ENCODE data around the gene H3-3A.

GRCh38 chr1:226026833-226027232, 35.7 kb upstream of the H3-3A start:
- TF ChIP-seq CTCF (IDR thresholded peaks at IDR 0.05) (no peak), EP300 (IDR thresholded peaks at IDR 0.05; ENCODE audit: borderline replicate concordance in 1 of 2, low read depth in 1 of 2, low read length in 1 of 2) (no peak)
